Measurements from ENCODE around the gene SPRN. TPM values are rescaled to one million over a fixed set of nuclear protein-coding genes. Genes with fewer than 3 reads are reported as not detected.
"Not testable (repeated sequence)": the region's sequence is repeated elsewhere in the genome, so short reads cannot be mapped to it uniquely, and the experiment has no call there.

Gene SPRN, protein sequence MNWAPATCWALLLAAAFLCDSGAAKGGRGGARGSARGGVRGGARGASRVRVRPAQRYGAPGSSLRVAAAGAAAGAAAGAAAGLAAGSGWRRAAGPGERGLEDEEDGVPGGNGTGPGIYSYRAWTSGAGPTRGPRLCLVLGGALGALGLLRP
- total RNA-seq (2014; rRNA removed; shearing (Covaris generic)) = not detected in 2 replicates

DNA sequence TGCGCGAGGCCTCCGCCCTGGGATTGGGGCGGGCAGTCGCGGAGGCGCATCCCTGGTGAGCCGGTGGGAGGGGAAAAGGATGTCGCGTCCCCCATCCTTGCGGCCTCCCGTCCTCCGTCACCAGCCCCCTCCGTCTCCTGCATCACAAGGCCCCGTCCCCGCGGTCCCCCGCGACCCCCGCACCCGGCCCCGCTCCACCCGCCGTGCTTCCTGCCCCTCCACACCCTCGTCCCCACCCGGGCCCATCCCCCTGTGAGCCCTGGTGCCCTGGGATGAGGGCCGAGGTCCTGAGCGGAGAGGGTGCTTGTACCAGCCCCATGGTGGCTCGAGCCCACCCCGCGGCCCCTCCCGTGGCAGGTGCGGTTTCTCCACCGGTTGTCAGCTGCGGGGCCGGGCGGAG lies at the start of gene SPRN:
SPRN (minus strand) TSS at position 25 of the 400 bp plus-strand sequence. CDS start 944 bp downstream, outside the sequence.
- DNase-seq (ENCODE audit: low read depth) = not testable (repeated sequence)

DNA sequence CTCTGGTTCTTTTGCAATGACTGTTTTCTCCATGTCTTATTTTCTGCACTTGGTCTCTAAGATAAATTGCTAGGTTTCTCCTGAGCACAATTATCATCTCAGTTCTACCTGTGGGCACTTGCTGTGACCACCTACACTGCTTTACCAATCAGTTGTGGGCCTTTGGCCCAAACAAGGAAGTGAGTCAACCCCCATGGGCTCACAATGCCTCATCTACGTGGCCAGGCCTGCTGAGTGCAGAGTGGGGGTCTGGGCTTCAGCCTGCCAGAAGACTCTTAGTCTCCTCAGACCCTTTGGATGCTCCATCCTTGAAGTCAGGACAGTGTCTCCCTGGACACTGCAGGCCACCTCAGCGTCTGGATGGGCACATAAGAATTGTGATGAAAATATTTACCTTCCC lies 49.6 kb upstream of the SPRN start:
- no peak for DNase-seq (ENCODE audit: low read depth)

DNA sequence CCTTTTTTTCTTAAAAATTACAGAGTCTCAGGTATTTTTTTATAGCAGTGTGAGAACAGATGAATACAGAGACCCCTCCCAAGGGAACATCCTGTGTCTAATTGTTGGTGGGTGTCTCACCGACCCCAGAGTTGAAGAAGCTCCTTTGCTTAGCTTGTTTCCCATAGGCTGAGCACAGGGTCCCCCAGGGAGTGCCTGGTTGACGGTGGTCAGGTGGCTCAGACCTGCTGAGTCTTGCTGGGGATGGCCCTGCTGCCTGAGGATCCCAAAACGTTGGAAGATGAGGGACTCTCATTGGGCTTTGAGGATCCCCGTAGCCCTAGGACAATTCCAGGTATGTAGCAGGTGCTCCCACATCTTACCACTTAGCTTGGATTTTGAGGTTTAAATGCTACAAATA lies 48.8 kb upstream of the SPRN start:
- no peak for DNase-seq (ENCODE audit: low read depth)

DNA sequence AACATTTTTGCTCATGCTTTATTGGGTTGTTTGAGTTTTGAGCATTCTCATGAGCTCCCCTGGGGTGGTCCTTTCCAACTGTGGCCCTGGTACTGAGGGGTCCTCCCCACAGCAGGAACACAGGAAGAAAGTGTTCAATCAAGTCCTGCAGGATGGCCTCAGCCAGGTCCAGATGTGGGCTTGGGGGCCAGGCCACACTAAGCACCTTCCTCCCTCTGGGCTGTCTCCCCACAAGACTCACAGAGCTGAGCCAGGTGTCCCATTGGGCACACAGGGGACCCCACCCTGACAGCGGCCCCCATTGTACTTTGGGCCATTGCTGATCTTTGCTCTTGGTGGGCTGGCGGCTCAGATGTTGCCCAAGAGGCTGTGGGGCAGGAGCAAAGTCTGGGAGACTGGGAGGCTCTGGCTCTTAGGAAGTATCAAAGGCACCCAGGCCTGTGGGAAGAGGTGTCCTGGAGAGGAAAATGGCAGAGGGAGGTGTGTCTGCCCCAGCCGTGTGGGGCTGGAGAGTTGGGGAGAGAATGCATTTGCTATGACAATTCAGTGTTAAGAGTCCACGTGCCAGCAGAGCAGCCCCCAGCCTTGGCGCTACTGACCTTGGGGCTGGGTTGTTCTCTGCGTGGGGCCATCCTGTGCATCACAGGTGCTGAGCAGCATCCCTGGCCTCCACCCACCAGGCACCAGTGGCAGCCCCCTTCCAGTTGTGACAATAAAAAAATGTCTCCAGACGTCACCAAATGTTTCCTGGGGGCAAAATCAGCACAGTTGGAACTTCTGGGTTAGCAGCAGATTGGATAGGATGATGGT lies 47.1 kb upstream of the SPRN start:
- no peak for DNase-seq (ENCODE audit: low read depth)

DNA sequence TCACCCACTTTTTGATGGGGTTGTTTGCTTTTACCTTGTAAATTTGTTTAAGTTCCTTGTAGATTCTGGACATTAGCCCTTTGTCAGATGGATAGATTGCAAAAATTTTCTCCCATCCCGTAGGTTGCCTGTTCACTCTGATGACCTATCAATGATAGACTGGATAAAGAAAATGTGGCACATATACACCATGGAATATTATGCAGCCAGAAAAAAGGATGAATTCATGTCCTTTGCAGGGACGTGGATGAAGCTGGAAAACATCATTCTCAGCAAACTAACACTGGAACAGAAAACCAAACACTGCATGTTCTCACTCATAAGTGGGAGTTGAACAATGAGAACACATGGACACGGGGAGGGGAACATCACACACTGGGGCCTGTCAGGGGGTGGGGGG lies 44.8 kb upstream of the SPRN start:
- not testable (repeated sequence) for DNase-seq (ENCODE audit: low read depth)

DNA sequence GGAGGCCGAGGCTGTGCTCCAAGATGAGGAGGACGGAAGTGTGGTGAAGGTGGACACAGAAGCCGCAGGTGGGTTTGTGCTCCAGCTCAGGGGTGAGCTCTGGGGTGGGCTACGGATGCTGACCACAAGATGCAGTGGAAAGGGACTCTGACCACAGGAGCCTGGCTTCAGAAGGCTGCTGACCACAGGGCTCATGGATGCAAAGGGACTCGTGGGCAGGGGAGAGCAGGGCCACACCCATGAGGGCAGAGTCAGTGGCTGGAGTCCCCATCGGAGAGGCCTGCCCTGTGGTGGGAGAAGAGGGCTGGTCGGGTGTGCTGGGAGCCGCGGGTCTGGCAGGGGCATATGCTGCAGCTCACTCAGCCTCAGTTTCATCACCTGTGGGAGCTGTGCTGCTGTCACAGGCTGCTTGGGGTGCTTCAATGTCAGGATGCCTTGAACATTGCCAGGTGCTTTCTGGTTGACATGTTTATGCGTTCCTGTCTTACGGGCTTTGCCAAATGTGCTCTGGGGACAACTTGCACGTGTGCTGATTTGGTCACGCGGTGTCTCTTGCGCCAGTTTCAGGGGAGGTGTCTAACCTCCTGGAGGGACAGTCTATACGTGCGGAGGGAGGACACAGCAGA lies 43.0 kb upstream of the SPRN start:
- no peak for DNase-seq (ENCODE audit: low read depth)

DNA sequence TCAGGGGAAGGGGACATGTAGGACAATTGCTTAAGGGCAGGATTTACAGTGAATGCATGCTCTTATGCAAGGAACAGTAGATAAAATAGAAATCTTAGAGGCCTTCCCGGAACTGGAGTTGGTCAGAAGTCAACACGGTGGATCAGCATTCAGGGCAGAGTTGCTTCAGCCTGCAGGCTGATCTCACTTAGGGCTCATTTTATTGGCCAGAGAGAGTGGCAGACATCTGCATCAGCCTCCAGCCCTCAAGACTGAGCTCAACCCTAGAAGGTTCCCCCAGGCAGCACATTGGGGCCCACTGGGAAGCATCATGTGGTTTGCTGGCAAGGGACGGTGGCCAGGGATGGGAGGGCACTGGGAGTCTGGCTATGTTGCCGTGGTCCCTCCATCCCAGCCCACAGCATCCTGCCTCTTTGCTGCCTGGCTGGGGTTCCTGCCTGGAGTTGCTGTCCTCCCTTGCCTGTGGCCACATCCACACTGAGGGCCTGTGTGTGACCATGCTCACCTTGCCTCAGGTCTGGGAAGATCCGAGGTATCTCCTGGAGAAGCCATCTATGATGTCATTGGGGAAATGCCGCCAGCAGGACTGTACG lies 42.4 kb upstream of the SPRN start:
- no peak for DNase-seq (ENCODE audit: low read depth)

DNA sequence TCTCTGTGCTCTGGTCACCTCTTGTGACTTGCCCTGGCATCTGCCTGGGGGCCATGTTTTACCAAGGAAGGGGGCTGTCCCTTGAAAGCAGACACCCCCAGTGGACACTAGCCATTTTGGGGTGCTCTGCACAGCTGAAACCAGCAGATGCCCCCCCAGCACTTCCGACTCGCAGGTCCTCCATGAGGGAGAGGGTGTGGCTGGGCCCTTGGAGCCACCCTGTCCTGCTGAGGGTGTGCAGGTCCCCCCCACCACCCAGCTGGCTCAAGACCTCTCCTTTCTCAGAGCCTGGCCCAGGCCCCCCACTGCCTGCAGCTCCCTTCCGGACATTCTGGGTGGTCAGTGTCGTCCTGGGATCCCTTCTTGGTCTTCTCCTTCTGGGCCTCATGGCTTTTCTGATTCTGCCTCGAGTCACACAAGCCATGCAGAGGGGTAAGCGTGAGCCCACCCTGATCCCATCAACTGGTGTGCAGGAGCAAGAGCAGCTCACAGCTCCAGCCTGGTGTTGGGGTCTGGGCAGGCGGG lies 41.6 kb upstream of the SPRN start:
- DNase-seq (ENCODE audit: low read depth) = no peak

DNA sequence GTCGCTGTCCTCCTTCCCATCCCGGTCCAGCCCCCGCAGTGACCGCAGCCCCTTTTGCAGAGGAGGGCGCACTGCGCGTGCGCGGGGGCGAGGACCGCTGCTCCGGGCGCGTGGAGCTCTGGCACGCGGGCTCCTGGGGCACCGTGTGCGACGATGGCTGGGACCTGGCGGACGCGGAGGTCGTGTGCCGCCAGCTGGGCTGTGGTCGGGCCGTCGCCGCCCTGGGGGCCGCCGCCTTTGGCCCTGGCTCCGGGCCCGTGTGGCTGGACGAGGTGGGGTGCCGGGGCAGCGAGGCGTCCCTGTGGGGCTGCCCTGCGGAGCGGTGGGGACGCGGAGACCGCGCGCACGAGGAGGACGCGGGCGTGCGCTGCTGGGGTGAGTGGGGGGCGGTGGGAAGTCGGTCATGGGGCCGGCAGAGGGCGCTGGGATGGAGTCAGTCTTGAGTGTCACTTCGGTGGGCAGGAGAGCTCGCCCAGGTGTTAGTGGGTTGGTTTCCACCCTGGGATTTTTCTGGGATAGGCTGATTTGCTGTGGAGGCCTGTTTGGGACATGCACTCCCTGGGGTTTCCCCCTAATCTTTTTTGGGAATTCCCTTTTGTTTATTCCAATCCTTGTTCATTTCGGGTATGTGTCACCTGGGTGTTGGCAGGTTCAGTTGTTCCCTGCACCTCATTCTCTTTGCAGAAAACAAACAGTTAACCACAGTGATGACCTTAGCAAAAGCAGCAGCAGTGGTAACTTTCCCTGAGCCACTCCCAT lies 40.9 kb upstream of the SPRN start:
- DNase-seq (ENCODE audit: low read depth) = no peak

DNA sequence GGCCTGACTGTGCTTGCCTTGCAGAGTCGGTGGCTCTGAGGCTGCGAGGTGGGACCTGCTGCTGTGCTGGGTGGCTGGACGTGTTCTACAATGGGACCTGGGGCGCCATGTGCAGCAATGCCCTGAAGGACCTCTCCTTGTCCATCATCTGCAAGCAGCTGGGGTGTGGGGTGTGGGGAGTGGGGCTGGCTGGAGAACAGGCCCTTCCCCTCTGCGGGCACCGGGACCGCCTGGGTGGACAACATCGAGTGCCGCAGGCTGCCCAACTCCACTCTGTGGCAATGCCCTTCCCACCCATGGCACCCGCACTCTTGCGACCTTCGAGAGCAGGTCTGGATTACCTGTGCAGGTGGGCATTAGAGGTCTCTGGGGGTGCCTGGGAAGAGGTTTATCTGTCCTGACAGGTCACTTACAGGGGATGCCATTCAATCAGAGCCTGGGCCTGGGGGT lies 40.2 kb upstream of the SPRN start:
- DNase-seq (ENCODE audit: low read depth) = no peak

DNA sequence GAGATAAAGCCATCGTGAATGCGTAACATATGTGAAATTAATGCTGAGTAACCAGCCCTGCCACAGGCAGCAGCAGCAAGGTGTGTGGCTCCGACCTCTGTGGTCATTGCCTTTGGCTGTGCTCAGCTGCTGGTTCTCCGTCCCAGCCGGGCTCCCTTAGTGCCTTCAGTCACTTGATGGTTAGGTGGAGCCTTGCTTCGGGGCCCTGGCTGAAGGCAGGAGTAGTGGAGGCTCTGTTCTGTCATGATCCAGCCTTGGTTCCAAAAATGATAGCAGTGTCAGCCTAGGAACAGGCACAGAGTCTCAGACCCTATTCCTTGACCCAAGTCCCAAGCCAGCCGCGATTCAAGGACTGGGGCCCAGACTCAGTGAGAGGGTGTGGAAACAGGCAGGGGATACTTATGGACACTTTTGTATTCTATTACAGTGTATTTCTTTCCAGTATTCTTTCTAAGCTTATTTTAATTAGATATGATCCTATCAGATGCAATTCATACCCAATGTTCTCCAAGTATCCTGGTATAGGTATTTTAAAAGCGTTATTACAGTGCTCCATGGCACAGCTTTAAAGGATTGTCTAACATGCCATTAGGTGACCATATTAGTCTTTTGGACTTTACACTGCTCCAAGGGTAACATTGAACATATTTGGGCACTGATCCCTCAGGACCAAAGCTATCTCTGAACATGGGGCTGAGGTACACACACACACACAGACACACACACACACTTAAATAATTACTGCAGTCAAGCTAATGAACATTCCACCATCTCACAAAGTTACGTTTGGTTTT lies 38.3 kb upstream of the SPRN start:
- DNase-seq (ENCODE audit: low read depth) = no peak

DNA sequence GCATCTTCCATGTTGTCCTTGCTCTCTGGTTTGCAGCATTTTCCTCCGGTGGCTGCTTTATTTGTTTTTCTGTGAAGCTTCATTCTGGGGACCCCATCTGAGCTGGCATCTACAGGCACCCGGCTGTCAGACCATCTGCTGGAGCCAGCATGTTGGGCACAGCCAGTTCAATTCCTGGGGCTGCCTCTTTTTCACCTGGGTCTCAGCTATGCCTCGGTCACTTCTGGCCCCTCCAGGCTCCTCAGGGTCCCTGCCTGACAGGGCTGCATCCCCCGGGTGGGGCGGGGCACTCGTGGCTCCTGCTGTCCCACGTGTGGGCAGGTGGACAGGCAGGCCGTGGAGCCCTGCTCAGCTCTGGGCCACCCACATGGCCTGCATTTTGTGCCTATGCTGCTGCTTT lies 37.4 kb upstream of the SPRN start:
- DNase-seq (ENCODE audit: low read depth) = no peak

DNA sequence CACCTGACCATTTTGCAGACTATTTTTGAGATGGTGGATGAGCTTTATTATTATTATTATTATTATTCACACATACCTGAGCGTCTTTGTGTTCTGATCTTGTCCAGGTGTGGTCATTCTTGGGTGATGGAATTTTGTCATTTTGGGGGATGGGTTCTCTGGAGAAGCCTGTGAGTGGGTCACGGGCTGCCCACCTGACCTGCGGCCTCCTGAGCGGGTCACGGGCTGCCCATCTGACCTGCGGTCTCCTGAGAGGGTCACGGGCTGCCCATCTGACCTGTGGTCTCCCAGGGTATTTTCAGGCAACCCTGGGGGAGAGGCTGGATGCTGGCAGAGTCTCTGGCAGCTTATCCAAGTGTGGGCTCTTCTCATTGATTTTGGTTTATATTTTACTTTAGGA lies 36.6 kb upstream of the SPRN start:
- no peak for DNase-seq (ENCODE audit: low read depth)

DNA sequence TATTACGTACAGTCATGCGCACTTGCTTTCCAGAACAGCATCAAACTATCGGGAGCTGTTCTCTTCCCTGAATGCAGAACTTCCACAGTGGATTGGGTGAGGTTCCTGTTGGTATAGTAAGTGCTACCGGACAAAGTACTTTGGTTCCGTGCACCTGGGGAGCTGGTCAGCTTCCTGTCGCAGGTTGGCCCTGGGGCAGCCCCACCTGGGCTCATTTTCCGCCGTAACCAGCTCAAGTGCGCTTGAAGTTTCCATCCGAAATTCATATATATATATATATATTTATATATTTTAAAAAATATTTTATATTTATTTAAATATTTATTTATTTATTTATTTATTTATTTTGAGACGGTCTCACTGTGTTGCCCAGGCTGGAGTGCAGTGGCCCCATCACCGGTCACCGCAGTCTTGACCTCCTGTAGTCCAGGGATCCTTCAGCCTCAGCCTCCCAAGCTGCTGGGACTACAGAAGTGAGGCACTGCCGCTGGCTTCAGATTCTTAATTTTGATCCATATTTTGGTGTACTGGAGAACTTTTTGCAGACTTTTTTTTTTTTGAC lies 35.9 kb upstream of the SPRN start:
- DNase-seq (ENCODE audit: low read depth) = no peak

DNA sequence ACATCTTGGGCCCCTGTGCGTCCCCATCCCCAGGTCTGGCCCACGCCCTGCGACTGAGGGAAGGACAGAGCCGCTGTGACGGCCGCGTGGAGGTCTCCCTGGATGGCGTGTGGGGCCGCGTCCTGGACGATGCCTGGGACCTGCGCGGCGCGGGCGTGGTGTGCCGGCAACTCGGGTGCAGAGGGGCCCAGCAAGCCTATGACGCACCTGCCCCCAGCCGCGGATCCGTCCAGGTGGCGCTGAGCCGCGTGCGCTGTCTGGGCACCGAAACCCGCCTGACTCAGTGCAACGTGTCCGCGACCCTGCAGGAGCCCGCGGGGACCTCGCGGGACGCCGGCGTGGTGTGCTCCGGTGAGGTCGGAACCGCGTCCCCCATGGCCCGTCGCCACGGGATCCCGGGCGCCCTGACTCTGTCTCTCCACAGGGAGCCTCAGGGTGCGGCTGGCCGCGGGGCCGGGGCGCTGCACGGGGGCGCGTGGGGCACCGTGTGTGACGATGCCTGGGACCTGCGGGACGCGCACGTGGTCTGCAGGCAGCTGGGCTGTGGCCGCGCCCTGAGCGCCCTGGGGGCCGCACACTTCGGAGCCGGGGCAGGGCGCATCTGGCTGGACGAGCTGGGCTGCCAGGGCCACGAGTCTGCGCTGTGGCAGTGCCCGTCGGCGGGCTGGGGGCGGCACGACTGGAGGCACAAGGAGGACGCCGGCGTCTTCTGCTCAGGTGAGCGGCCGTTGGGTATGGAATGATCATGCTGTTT lies 35.2 kb upstream of the SPRN start:
- no peak for DNase-seq (ENCODE audit: low read depth)

DNA sequence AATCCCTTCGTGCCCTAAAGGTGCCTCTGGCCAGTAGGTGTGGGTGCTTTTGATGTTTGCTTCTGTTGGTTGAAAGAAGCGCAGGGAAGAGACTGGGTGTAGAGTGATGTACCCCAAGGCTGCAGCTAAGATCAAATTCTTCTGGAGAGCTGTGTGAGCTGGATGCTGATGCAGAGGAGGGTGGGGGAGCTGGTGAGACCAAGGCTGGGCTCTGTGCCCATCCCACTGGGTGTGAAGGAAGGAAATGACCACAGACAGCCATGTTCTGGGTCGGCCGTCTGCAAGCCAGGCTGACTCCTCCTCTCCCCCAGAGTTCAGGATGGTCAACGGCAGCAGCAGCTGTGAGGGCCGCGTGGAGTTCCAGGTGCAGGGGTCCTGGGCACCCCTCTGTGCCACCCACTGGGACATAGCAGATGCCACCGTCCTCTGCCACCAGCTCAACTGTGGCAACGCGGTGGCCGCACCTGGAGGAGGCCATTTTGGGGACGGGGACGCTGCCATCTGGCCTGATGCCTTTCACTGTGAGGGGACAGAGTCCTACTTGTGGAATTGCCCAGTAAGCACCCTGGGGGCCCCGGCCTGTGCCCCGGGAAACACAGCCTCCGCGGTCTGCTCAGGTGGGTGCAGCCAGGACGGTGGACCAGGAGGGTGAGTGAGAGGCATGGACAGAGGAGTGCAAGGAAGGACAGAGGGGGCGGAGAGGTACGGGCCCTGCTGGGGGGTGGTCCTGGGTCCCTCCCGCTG lies 34.5 kb upstream of the SPRN start:
- DNase-seq (ENCODE audit: low read depth) = no peak

DNA sequence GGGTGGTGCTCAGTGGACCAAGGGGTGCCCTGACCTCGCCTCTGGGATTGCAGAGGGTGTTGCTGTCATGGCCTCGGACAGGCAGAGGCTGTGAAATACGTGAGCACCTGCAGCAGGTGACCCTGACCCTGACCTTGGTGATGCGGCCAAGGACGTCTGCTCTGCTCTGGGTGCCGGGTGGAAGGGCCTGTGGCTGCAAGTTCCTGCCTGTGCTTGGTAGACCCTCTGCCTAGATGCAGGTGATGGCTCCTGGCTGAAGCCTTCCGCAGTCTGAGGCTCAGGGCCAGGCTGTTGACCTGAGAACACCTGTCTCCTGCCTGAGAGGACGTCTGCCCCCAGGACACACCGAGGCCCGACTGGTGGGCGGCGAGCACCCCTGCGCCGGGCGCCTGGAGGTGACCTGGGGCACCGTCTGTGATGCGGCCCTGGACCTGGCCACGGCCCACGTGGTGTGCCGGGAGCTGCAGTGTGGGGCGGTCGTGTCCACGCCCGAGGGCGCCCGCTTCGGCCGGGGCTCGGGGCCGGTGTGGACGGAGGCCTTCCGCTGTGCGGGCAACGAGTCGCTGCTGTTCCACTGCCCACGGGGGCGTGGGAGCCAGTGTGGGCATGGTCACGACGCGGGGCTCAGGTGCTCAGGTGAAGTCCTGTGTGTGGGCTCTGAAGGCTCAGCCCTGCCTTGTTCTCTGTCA lies 33.7 kb upstream of the SPRN start:
- DNase-seq (ENCODE audit: low read depth) = no peak

DNA sequence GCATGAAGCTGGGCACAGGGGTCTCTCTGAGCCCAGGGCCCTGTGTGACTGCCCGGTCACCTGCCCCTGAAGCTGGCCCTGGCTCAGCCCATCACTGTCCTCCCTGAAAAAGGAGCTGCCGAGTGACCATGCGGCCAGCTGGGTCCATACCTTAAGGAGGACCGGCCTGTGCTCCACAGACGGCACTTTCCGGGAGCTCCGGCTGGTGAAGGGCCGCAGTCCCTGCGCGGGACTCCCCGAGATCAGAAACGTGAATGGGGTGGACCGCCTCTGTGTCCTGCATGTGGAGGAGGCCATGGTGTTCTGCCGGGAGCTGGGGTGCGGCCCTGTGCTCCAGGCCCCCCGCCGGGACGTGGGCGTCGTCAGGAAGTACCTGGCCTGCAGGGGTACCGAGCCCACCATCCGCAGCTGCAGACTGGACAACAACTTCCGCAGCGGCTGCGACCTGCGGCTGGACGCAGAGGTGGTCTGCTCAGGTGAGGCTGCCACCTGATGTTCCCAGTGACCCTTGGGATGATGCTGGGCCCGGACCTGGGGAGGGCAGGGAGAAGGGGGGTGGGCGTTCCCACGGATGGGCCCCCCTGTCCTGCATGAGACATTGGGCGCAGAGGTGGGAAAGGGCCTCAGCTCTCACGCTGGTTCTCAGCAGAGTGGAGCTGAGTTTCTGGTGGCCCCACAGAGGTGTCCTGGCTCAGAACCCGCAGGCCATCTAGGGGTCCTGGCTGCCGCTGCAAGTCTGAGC lies 32.8 kb upstream of the SPRN start:
- no peak for DNase-seq (ENCODE audit: low read depth)
